Stimulated activated naive CD8-positive, alpha-beta T cell treated with anti-CD3 and anti-CD28 coated beads, Interleukin-15, Interleukin-2, amounts not matched to agents 100 U/mL and 50 U/mL, for 24 hours (primary cell): ENCODE data around the gene DAO.

ENCODE experiments used
- ATAC-seq: fragments of 150-1000 bp; cut with Tn5 transposase; one replicate; pipeline ENCODE4 v1.10.0; 2021
- DNase-seq: peaks from one replicate; pipeline ENCODE4 v3.0.0; 2021

DAO gene

DNA sequence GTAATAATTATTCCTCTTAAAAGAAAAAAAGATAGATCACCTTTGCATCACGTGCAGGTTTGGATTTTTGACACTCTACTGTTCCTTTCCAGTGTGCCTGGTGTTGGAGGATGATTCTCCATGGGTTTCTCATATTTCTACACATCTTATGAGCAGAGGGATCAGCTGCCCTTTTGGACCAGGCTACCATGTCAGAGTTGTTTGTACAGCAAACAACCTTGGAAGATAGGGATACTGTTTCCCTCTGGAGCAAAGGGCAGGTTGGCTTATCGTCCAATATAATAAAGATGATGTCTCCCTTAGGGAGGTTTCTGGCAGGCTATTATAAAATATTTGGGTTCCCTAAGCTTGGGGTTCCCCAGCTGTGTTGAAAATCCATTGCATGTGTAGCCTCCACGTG is 42.1 kb downstream of the DAO start:
- DNase-seq (no peak), ATAC-seq (no peak)

DNA sequence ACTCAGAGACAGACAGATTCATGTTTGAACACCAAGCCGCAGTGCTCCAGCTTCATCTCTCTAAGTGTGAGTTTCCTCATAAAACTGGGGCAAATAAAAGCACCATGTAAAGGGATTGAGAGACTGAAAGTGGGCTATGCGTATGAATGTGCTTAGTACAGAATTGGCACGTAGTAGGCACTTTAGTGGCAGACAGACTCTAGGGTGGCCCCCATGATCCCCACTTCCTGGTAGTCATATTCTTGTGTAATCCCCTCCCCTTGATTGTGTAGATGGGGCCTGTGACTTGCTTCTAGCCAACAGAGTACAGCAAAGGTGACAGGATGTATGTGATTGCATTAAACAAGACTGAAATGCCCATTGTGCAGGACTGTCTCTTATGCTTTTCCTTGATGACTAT is 43.0 kb downstream of the DAO start:
- no peak for DNase-seq
- no peak for ATAC-seq

DNA sequence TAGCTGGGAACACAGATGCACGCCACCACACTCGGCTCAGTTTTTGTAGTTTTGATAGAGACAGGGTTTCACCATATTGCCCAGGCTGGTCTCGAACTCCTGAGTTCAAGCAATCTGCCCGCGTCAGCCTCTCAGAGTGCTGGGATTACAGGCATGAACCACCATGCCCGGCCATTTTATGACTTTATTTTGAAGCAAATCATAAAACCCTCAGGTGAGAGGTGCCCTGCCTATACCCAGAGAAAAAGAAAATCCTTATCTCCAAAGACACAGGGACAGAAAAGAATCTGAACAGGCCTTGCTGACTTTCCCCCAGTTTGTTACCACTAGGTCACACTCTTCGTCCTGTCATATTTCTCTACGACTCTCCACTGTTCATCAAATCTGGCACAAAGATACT is 48.8 kb downstream of the DAO start:
- DNase-seq (no peak), ATAC-seq (no peak)

- DNase-seq (no peak), ATAC-seq (no peak)
These were observed 50.3 kb downstream of the DAO start for GRCh38 chr12:108930155-108930554.

DNA sequence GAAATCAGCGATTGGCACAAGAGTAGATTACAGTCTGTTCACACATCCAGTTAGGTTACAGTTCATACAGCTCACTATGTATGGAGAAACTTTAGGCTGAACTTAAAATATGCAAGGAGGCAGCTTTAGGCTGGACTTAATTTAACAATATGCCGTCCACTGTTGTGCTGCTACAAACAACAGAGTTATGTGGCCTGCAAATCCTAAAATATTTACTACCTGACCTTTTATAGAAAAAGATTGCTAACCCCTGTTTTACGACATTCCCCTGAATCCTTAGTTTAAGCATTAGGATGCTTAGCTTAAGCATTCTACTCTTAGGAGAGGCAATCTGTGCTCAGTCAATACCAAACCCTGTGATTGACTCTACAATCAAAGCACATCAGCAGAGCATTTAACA is 50.9 kb downstream of the DAO start:
- ATAC-seq, result no peak
- no peak for DNase-seq

GRCh38 chr12:108933949-108934348 is 54.1 kb downstream of the DAO start:
- ATAC-seq, result no peak
- no peak for DNase-seq

GRCh38 chr12:108935159-108935763 is 55.4 kb downstream of the DAO start:
- ATAC-seq (no peak), DNase-seq (no peak)

DNA sequence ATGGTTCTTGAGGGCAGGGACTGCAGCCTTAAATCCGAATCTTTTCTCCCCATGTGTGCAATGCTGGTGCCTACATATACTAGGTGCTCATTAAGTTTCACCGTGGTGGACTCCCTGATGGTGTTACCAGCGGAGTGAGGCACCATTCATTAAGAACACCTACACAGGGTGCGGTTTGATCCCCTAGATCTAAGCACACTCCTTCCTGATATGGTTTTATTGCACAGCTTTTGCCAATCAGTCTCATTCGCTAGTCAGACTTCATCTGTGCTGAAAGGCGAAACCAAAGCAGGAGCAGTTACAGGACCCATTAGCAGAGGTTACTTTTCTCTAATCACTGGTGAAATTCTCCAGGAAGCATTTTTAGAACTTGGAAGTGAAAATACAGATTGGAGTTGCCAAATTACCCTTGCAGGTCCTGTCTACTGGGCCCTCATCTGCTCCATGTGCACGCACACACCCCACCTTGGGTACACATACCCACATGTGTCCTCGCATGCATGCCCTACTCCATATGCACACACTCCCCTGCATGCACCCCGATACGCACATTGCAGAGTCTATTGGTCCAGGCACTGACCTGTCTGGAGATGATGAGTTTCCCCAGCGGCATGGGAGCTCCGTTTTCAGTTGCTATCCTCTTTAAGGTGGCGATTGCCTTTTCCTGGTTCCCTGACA is 58.5 kb downstream of the DAO start:
- ATAC-seq, result no peak

DNA sequence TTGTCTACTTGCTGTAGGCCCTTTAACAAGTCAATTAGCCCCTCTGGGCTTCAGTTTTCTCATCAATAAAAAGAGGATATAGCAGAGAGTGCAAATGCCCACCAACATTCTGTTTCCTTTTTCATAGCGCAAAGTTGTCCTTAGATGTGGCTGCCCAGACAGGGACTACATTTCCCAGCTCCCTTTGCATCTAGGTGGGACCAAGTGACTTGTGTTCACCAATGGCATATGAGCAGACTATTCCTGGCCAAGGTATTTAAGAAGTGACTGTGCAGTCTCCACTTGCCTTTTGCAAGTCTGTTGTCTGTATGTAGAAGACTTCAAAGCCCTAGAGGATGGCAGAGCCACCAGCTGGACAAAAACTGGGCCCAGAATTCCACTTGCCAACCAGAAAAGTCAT is 59.7 kb downstream of the DAO start:
- ATAC-seq, result peak; percentile 69
- no peak for DNase-seq

More for the DNA sequence above, 58.5 kb downstream of the DAO start:
- no peak for DNase-seq

- no peak for DNase-seq
- ATAC-seq, result no peak
These were observed 60.2 kb downstream of the DAO start for GRCh38 chr12:108940138-108940537.

DNA sequence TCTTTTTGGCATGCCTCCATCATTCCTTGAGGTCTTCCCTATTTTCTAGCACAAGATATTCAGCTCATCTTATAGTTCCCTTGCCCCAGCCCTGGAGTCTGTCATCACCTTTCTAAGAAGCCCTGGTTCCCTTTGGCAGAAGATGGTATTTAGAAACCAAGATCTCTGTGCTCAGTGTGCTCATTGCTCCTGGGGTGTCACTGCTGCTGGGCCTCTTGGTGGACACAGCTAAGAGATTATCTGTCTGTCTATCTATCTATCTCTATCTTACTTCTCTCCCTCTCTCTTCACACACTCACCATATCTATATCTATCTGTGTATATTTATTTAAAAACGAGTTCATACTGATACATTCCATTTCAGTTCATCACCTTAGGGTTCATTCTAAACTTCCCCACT is 67.2 kb downstream of the DAO start:
- ATAC-seq (no peak), DNase-seq (no peak)

GRCh38 chr12:108948367-108948766 is 68.5 kb downstream of the DAO start:
- ATAC-seq (no peak), DNase-seq (no peak)

DNA sequence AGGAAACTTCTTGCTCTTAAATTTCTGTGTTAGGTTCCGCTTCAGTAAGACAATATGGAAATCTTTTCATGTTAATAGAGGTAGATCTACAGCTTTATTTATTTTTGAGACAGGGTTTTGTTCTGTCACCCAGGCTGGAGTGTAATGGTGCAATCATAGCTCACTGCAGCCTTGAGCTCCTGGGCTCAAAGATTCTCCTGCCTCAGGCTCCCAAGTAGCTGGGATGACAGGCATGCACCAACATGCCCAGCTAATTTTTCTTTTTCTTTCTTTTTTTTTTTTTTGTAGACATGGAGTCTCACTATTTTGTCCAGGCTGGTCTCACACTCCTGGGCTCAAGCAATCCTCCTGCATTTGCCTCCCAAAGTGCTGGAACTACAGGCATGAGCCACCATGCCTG is 70.1 kb downstream of the DAO start:
- DNase-seq (no peak), ATAC-seq (no peak)
